Peyer's patch (tissue), 4 donors: ENCODE data around the gene SRCIN1. TPM values are rescaled to one million over a fixed set of nuclear protein-coding genes. Genes with fewer than 3 reads are reported as not detected.

Experiments used
- DNase-seq, 3 donors: peaks; one replicate each; pipeline ENCODE4 v3.0.0-alpha.2; 2017 to 2019
- H3K27ac ChIP-seq, 4 donors: fragments of 200-600 bp; sonication (generic); one replicate each; pipeline ENCODE4 v1.5.1; 2016 to 2019
- H3K27me3 ChIP-seq, 2 donors: fragments of 200-600 bp; sonication (generic); one replicate each; pipeline ENCODE4 v1.5.1; 2019
- H3K36me3 ChIP-seq, 3 donors: fragments of 200-600 bp; sonication (generic); one replicate each; pipeline ENCODE4 v1.5.1; 2016 to 2019
- H3K4me1 ChIP-seq, 4 donors: fragments of 200-600 bp; sonication (generic); one replicate each; pipeline ENCODE4 v1.5.1; 2016 to 2019
- H3K4me3 ChIP-seq, 4 donors: fragments of 200-600 bp; sonication (generic); 1 replicate in 3 of 4; 2 replicates in 1 of 4; pipeline ENCODE4 v1.5.1; 2016 to 2019; ENCODE audit warnings: mild to moderate bottlenecking in 1 of 4
- H3K9me3 ChIP-seq, 4 donors: fragments of 200-600 bp; sonication (generic); one replicate each; pipeline ENCODE4 v1.5.1; 2016 to 2019; ENCODE audit warnings: mild to moderate bottlenecking in 1 of 4
- POLR2A ChIP-seq, 2 donors: fragments of 450-650 bp; IDR thresholded peaks; one replicate each; pipeline ENCODE4 v1.5.1; 2017; ENCODE audit warnings: antibody characterized with exemption in 2 of 2, mild to moderate bottlenecking in 2 of 2, moderate library complexity in 2 of 2
- total RNA-seq, 4 donors: library from RNA; depleted of rRNA; stranded (reverse); fragments of >200 nt; gene quantifications; one replicate each; pipeline ENCODE4 v1.1.0, GENCODE V29; 2016
- TF ChIP-seq, protein P1 (sequence below), 6 experiments: fragments of 450-650 bp in 4 of 6; fragments of 200-600 bp in 2 of 6; sonication (generic) in 1 of 6; IDR thresholded peaks; one replicate each; pipeline ENCODE4 v1.5.1; 2017 to 2019; ENCODE audit warnings: antibody characterized with exemption in 6 of 6, mild to moderate bottlenecking in 3 of 6, moderate library complexity in 1 of 6

SRCIN1 gene
- total RNA-seq, 4 donors from 2014 or later, result 3.2 to 10.6 (median 8.4) TPM

DNA sequence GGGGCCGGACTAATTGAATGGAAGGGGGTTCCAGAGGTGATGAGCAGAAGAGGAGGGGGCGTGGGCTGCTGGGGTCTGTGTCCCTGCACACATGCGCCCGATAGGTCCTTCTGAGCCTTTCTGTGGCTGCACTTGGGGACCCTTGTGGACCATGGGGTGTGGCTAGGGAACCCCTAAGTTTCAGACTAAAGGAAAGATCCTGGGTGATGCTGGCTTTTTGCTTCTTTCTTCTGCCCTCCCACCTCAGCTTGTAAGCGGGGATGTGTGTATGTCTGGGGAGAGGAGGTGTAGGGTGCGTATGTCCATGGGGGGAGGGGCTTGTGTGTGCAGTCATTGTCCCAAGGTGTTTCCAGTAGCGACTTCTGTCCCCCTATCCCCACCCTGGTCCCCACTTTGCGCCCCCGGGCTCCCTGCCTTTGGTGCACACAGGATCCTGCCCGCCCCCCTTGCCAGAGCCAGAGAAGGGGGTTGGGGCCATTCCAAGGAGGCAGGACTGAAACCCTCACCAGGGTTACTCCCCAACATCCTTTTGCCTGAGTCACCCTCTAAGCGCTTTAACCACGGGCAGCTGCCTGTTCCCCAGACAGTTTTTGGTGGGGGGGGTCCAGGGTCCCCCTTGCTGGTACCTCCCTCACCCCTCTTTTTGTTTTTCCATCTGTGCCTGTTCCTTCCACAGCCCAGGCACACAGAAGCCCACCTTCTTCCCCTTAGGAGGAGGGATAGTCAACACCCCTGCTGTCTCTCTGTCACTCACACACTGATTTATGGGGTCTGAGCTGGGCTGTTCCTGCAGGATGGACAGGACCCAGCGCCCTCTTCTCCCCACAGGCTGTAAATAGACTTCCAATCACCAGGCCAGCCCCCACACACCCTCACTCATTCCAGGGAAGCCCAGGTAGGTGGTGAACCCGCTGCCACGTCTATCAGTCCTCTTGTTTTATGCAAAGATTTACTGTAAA, 94.3 kb downstream of the SRCIN1 start:
- H3K9me3 ChIP-seq, result no peaks in the 10 kb centered on the region
- peaks cover 0 to 15% (median 7%) of the 10 kb centered on the region in 4 donors for H3K4me1 ChIP-seq
- no peaks in the 10 kb centered on the region for H3K36me3 ChIP-seq
- TF ChIP-seq, protein P1, sequence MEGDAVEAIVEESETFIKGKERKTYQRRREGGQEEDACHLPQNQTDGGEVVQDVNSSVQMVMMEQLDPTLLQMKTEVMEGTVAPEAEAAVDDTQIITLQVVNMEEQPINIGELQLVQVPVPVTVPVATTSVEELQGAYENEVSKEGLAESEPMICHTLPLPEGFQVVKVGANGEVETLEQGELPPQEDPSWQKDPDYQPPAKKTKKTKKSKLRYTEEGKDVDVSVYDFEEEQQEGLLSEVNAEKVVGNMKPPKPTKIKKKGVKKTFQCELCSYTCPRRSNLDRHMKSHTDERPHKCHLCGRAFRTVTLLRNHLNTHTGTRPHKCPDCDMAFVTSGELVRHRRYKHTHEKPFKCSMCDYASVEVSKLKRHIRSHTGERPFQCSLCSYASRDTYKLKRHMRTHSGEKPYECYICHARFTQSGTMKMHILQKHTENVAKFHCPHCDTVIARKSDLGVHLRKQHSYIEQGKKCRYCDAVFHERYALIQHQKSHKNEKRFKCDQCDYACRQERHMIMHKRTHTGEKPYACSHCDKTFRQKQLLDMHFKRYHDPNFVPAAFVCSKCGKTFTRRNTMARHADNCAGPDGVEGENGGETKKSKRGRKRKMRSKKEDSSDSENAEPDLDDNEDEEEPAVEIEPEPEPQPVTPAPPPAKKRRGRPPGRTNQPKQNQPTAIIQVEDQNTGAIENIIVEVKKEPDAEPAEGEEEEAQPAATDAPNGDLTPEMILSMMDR (IDR thresholded peaks at IDR 0.05), result no peak
- TF ChIP-seq POLR2A (IDR thresholded peaks at IDR 0.05), result no peak
- H3K27me3 ChIP-seq, result peaks cover 0 to 13% of the 10 kb centered on the region in 2 donors
- H3K4me3 ChIP-seq, result no peak overlapping the region
- no peak overlapping the region for H3K27ac ChIP-seq
- no peak for DNase-seq

DNA sequence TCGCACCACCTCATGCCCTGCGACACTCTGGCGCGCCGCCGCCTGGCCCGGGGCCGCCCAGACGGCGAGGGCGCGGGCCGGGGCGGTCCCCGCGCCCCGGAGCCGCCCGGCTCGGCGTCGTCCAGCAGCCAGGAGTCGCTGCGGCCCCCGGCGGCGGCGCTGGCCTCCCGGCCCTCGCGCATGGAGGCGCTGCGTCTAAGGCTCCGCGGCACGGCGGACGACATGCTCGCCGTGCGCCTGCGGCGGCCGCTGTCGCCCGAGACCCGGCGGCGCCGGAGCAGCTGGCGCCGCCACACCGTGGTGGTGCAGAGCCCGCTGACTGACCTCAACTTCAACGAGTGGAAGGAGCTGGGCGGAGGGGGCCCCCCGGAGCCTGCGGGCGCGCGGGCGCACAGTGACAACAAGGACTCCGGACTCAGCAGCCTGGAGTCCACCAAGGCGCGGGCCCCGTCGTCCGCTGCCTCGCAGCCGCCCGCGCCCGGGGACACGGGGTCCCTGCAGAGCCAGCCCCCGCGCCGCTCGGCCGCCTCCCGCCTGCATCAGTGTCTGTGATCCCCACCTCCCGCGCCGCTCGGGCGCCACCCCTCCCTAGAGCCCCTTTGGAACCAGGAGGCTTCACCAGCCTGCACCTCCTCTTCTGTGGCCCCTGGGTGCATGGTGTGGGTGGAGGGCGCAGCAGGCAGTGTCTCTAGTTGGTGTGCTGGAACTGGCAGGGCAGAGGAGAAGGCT, 95.2 kb downstream of the SRCIN1 start:
- no peak for TF ChIP-seq POLR2A (IDR thresholded peaks at IDR 0.05)
- TF ChIP-seq, protein P1 (IDR thresholded peaks at IDR 0.05), result no peak
- H3K9me3 ChIP-seq, result no peaks in the 10 kb centered on the region
- peaks cover 0 to 15% (median 7%) of the 10 kb centered on the region in 4 donors for H3K4me1 ChIP-seq
- peaks cover 0 to 13% of the 10 kb centered on the region in 2 donors for H3K27me3 ChIP-seq
- H3K36me3 ChIP-seq, result no peaks in the 10 kb centered on the region
- peak overlapping the region in 3 of 4 donors; percentile 36 to 38 (median 38) for H3K4me3 ChIP-seq
- no peak overlapping the region for H3K27ac ChIP-seq
- DNase-seq, result no peak

- Histone ChIP-seq H3K27ac (no peak overlapping the region), H3K36me3 (no peaks in the 10 kb centered on the region), H3K9me3 (no peaks in the 10 kb centered on the region), H3K4me1 (peaks cover 0 to 15% (median 7%) of the 10 kb centered on the region in 4 donors), H3K4me3 (peak overlapping the region in 3 of 4 donors; percentile 33 to 38 (median 36)), H3K27me3 (peaks cover 0 to 13% of the 10 kb centered on the region in 2 donors)
- TF ChIP-seq, protein P1 (IDR thresholded peaks at IDR 0.05), result no peak
- TF ChIP-seq POLR2A (IDR thresholded peaks at IDR 0.05), result no peak
- DNase-seq, result no peak
Observed at GRCh38 chr17:38509772-38510420, 95.9 kb downstream of the SRCIN1 start.

GRCh38 chr17:38508954-38509771, 96.6 kb downstream of the SRCIN1 start:
- no peaks in the 10 kb centered on the region for H3K9me3 ChIP-seq
- H3K27ac ChIP-seq, result no peak overlapping the region
- H3K36me3 ChIP-seq, result no peaks in the 10 kb centered on the region
- peak; percentile 53 to 85 (median 77) for DNase-seq
- TF ChIP-seq, protein P1 (IDR thresholded peaks at IDR 0.05), result peak; percentile 21 to 61 (median 56)
- TF ChIP-seq POLR2A (IDR thresholded peaks at IDR 0.05), result no peak
- peak overlapping the region in 3 of 4 donors; percentile 33 to 38 (median 36) for H3K4me3 ChIP-seq
- peaks cover 0 to 15% (median 7%) of the 10 kb centered on the region in 4 donors for H3K4me1 ChIP-seq
- peaks cover 0 to 13% of the 10 kb centered on the region in 2 donors for H3K27me3 ChIP-seq
